WTC11 (cell line): ENCODE measurements around the gene SORCS2. TPM values are rescaled to one million over a fixed set of nuclear protein-coding genes. Genes with fewer than 3 reads are reported as not detected.

Experiments
- ATAC-seq: fragments of 200-7000 bp; cut with Tn5 transposase; 2 replicates; pipeline ENCODE4 v1.10.0; 2021; ENCODE audit warnings: mild to moderate bottlenecking, moderate library complexity
- CTCF ChIA-PET: fragments of 300-600 bp; sonication (Branson Sonifier 250); formaldehyde crosslinking; loops from one replicate; lab custom pipeline; 2021; ENCODE audit warnings: antibody characterized with exemption; lab: Charles Lee
- POLR2A ChIA-PET: fragments of 350-600 bp; sonication (Branson Sonifier 250); formaldehyde crosslinking; loops from one replicate; lab custom pipeline; 2021; ENCODE audit warnings: antibody characterized with exemption; lab: Charles Lee
- DNase-seq: peaks from one replicate; pipeline ENCODE4 v3.0.0; 2021; ENCODE audit warnings: low spot score
- H3K27ac Mint-ChIP-seq: 2 replicates; pipeline ENCODE4 v1.8.0; 2021; ENCODE audit warnings: mixed read lengths
- H3K27me3 Mint-ChIP-seq: 2 replicates; pipeline ENCODE4 v1.8.0; 2021; ENCODE audit warnings: low read depth, mild to moderate bottlenecking, moderate library complexity, mixed read lengths
- H3K36me3 Mint-ChIP-seq: 2 replicates; pipeline ENCODE4 v1.8.0; 2021; ENCODE audit warnings: mixed read lengths
- H3K4me1 Mint-ChIP-seq: 2 replicates; pipeline ENCODE4 v1.8.0; 2022; ENCODE audit warnings: mixed read lengths
- H3K4me3 Mint-ChIP-seq: 2 replicates; pipeline ENCODE4 v1.8.0; 2021; ENCODE audit warnings: mild to moderate bottlenecking, moderate library complexity, mixed read lengths
- H3K9me3 Mint-ChIP-seq: 2 replicates; pipeline ENCODE4 v1.8.0; 2021; ENCODE audit warnings: mixed read lengths
- CREB1 ChIP-seq: sonication (generic); formaldehyde crosslinking; IDR thresholded peaks from 2 replicates; pipeline ENCODE4 v1.8.0; 2023; ENCODE audit warnings: mild to moderate bottlenecking, missing genetic modification reagents
- ELF4 ChIP-seq: sonication (generic); formaldehyde crosslinking; IDR thresholded peaks from 2 replicates; pipeline ENCODE4 v1.8.1; 2022; ENCODE audit warnings: low read depth, mild to moderate bottlenecking, moderate library complexity, missing genetic modification reagents
- KAT7 ChIP-seq: sonication (generic); formaldehyde crosslinking; IDR thresholded peaks from 2 replicates; pipeline ENCODE4 v1.8.1; 2023; ENCODE audit warnings: missing genetic modification reagents, mild to moderate bottlenecking, borderline replicate concordance
- MXD4 ChIP-seq: fragments of 250-450 bp; sonication (Bioruptor Pico); IDR thresholded peaks from 2 replicates; pipeline ENCODE4 v1.8.0; 2021; ENCODE audit warnings: mild to moderate bottlenecking, moderate library complexity, borderline replicate concordance
- NR1H2 ChIP-seq: sonication (generic); formaldehyde crosslinking; IDR thresholded peaks from 2 replicates; pipeline ENCODE4 v1.9.0; 2021; ENCODE audit warnings: mild to moderate bottlenecking, moderate library complexity, missing genetic modification reagents
- RELA ChIP-seq: sonication (generic); formaldehyde crosslinking; IDR thresholded peaks from 2 replicates; pipeline ENCODE4 v1.8.1; 2022; ENCODE audit warnings: missing genetic modification reagents, mild to moderate bottlenecking, borderline replicate concordance
- ZNF219 ChIP-seq: sonication (generic); formaldehyde crosslinking; IDR thresholded peaks from 2 replicates; pipeline ENCODE4 v1.8.0; 2023; ENCODE audit warnings: missing genetic modification reagents, mild to moderate bottlenecking, borderline replicate concordance
- ZNF317 ChIP-seq: sonication (generic); formaldehyde crosslinking; IDR thresholded peaks from 2 replicates; pipeline ENCODE4 v1.8.1; 2023; ENCODE audit warnings: low read depth, mild to moderate bottlenecking, moderate library complexity, missing genetic modification reagents, borderline replicate concordance
- total RNA-seq: library from RNA; stranded (reverse); gene quantifications from 3 replicates; pipeline ENCODE4 v1.2.3, GENCODE V29; 2021
- TF ChIP-seq, protein P1 (sequence below): sonication (generic); formaldehyde crosslinking; IDR thresholded peaks from 2 replicates; pipeline ENCODE4 v1.8.0; 2022; ENCODE audit warnings: missing genetic modification reagents
- TF ChIP-seq, protein P2 (sequence below): fragments of 250-450 bp; sonication (Bioruptor Pico); IDR thresholded peaks from 2 replicates; pipeline ENCODE4 v1.9.0; 2021; ENCODE audit warnings: mild to moderate bottlenecking
- TF ChIP-seq, protein P3 (sequence below): fragments of 250-450 bp; sonication (Bioruptor Pico); IDR thresholded peaks from 2 replicates; pipeline ENCODE4 v1.9.0; 2021; ENCODE audit warnings: mild to moderate bottlenecking, borderline replicate concordance
- TF ChIP-seq, protein P4 (sequence below): sonication (generic); formaldehyde crosslinking; IDR thresholded peaks from 2 replicates; pipeline ENCODE4 v1.8.1; 2023; ENCODE audit warnings: mild to moderate bottlenecking, missing genetic modification reagents, borderline replicate concordance

SORCS2 gene
- total RNA-seq, 1 experiment from 2014 or later: 6.6 TPM

DNA sequence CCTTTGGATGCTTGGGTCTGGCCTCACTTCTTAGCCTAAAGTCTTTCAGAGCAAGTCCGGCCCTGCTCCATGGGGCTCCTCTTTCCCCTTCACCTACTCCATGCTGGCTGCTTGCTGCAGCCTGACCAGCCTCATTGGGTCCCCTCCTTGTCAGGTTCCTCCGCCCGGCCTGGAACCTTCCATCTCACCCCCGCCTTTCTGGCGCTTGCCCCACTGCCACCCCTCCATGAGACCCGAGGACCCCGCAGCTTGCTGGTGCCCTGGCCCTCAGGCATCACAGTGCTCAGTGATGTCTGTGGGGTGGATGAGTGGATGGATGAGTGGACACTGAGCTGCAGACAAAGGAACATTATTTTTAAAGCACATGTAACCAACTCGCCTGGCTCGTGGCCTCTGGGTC is 24.7 kb downstream of the SORCS2 start:
- Mint-ChIP-seq H3K36me3 (peaks cover 14% of the 10 kb centered on the region), H3K4me1 (no peaks in the 10 kb centered on the region), H3K4me3 (no peak overlapping the region), H3K9me3 (peaks cover 22% of the 10 kb centered on the region), H3K27ac (no peak overlapping the region), H3K27me3 (no peaks in the 10 kb centered on the region; the same call in 1 of the 2 replicates)
- no peak for DNase-seq
- ATAC-seq: no peak
- ChIA-PET POLR2A (no interaction called here), CTCF (no interaction called here)
- TF ChIP-seq RELA (no peak), CREB1 (no peak), ELF4 (no peak), MXD4 (CRISPR knock-in tag) (no peak), KAT7 (CRISPR knock-in tag) (no peak), ZNF219 (CRISPR knock-in tag) (no peak), NR1H2 (CRISPR knock-in tag) (no peak), ZNF317 (no peak)
- TF ChIP-seq, protein P1, sequence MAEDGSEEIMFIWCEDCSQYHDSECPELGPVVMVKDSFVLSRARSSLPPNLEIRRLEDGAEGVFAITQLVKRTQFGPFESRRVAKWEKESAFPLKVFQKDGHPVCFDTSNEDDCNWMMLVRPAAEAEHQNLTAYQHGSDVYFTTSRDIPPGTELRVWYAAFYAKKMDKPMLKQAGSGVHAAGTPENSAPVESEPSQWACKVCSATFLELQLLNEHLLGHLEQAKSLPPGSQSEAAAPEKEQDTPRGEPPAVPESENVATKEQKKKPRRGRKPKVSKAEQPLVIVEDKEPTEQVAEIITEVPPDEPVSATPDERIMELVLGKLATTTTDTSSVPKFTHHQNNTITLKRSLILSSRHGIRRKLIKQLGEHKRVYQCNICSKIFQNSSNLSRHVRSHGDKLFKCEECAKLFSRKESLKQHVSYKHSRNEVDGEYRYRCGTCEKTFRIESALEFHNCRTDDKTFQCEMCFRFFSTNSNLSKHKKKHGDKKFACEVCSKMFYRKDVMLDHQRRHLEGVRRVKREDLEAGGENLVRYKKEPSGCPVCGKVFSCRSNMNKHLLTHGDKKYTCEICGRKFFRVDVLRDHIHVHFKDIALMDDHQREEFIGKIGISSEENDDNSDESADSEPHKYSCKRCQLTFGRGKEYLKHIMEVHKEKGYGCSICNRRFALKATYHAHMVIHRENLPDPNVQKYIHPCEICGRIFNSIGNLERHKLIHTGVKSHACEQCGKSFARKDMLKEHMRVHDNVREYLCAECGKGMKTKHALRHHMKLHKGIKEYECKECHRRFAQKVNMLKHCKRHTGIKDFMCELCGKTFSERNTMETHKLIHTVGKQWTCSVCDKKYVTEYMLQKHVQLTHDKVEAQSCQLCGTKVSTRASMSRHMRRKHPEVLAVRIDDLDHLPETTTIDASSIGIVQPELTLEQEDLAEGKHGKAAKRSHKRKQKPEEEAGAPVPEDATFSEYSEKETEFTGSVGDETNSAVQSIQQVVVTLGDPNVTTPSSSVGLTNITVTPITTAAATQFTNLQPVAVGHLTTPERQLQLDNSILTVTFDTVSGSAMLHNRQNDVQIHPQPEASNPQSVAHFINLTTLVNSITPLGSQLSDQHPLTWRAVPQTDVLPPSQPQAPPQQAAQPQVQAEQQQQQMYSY (CRISPR knock-in tag): no peak
- TF ChIP-seq, protein P2, sequence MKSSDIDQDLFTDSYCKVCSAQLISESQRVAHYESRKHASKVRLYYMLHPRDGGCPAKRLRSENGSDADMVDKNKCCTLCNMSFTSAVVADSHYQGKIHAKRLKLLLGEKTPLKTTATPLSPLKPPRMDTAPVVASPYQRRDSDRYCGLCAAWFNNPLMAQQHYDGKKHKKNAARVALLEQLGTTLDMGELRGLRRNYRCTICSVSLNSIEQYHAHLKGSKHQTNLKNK (CRISPR knock-in tag): no peak
- TF ChIP-seq, protein P3, sequence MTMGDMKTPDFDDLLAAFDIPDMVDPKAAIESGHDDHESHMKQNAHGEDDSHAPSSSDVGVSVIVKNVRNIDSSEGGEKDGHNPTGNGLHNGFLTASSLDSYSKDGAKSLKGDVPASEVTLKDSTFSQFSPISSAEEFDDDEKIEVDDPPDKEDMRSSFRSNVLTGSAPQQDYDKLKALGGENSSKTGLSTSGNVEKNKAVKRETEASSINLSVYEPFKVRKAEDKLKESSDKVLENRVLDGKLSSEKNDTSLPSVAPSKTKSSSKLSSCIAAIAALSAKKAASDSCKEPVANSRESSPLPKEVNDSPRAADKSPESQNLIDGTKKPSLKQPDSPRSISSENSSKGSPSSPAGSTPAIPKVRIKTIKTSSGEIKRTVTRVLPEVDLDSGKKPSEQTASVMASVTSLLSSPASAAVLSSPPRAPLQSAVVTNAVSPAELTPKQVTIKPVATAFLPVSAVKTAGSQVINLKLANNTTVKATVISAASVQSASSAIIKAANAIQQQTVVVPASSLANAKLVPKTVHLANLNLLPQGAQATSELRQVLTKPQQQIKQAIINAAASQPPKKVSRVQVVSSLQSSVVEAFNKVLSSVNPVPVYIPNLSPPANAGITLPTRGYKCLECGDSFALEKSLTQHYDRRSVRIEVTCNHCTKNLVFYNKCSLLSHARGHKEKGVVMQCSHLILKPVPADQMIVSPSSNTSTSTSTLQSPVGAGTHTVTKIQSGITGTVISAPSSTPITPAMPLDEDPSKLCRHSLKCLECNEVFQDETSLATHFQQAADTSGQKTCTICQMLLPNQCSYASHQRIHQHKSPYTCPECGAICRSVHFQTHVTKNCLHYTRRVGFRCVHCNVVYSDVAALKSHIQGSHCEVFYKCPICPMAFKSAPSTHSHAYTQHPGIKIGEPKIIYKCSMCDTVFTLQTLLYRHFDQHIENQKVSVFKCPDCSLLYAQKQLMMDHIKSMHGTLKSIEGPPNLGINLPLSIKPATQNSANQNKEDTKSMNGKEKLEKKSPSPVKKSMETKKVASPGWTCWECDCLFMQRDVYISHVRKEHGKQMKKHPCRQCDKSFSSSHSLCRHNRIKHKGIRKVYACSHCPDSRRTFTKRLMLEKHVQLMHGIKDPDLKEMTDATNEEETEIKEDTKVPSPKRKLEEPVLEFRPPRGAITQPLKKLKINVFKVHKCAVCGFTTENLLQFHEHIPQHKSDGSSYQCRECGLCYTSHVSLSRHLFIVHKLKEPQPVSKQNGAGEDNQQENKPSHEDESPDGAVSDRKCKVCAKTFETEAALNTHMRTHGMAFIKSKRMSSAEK (CRISPR knock-in tag): no peak
- TF ChIP-seq, protein P4, sequence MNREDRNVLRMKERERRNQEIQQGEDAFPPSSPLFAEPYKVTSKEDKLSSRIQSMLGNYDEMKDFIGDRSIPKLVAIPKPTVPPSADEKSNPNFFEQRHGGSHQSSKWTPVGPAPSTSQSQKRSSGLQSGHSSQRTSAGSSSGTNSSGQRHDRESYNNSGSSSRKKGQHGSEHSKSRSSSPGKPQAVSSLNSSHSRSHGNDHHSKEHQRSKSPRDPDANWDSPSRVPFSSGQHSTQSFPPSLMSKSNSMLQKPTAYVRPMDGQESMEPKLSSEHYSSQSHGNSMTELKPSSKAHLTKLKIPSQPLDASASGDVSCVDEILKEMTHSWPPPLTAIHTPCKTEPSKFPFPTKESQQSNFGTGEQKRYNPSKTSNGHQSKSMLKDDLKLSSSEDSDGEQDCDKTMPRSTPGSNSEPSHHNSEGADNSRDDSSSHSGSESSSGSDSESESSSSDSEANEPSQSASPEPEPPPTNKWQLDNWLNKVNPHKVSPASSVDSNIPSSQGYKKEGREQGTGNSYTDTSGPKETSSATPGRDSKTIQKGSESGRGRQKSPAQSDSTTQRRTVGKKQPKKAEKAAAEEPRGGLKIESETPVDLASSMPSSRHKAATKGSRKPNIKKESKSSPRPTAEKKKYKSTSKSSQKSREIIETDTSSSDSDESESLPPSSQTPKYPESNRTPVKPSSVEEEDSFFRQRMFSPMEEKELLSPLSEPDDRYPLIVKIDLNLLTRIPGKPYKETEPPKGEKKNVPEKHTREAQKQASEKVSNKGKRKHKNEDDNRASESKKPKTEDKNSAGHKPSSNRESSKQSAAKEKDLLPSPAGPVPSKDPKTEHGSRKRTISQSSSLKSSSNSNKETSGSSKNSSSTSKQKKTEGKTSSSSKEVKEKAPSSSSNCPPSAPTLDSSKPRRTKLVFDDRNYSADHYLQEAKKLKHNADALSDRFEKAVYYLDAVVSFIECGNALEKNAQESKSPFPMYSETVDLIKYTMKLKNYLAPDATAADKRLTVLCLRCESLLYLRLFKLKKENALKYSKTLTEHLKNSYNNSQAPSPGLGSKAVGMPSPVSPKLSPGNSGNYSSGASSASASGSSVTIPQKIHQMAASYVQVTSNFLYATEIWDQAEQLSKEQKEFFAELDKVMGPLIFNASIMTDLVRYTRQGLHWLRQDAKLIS: no peak
